Effector memory CD8-positive, alpha-beta T cell (primary cell): ENCODE results near the gene SELENOM.

Experiments used
- ATAC-seq: fragments of 150-1000 bp; cut with Tn5 transposase; replicated peaks from 2 replicates; pipeline ENCODE4 v1.10.0; 2021; ENCODE audit warnings: mild to moderate bottlenecking, moderate library complexity
- DNase-seq, 3 experiments: peaks; one replicate each; pipeline ENCODE4 v3.0.0; 2021
- H3K27ac Mint-ChIP-seq, 2 donors: one replicate each; pipeline ENCODE4 v1.8.0; 2022; ENCODE audit warnings: mild to moderate bottlenecking in 2 of 2, mixed read lengths in 2 of 2, moderate library complexity in 2 of 2
- H3K27me3 Mint-ChIP-seq, 2 donors: one replicate each; pipeline ENCODE4 v1.8.0; 2022; ENCODE audit warnings: mixed read lengths in 2 of 2
- H3K36me3 Mint-ChIP-seq: one replicate; pipeline ENCODE4 v1.8.0; 2022; ENCODE audit warnings: mild to moderate bottlenecking, moderate library complexity, mixed read lengths; ENCODE audit not compliant: insufficient read depth
- H3K4me1 Mint-ChIP-seq, 2 donors: one replicate each; pipeline ENCODE4 v1.8.0; 2022; ENCODE audit warnings: low read depth in 2 of 2, mixed read lengths in 2 of 2
- H3K4me3 Mint-ChIP-seq, 2 donors: one replicate each; pipeline ENCODE4 v1.8.0; 2022; ENCODE audit warnings: mild to moderate bottlenecking in 2 of 2, mixed read lengths in 2 of 2, moderate library complexity in 2 of 2
- H3K9me3 Mint-ChIP-seq, 2 donors: one replicate each; pipeline ENCODE4 v1.8.0; 2022; ENCODE audit warnings: mixed read lengths in 2 of 2
- total RNA-seq, 9 experiments: gene quantifications; one replicate each; lab custom pipeline; 2026; lab: John Stamatoyannopoulos, UW

The SELENOM gene
- 7.1 to 24.7 (median 10.8) reads per million in 9 experiments for total RNA-seq

GRCh38 chr22:31107178-31107893, at the start of gene SELENOM:
SELENOM (minus strand) TSS chr22:31107568; CDS start chr22:31107505, 63 bp downstream.
- Mint-ChIP-seq H3K4me1 (peaks cover 22 to 23% of the 10 kb centered on the region in 2 donors), H3K4me3 (peak within 1 kb of the TSS; percentile 92 to 96), H3K27ac (peak within 1 kb of the TSS; percentile 92 to 93), H3K36me3 (peaks cover 9% of the 10 kb centered on the region), H3K9me3 (no peaks in the 10 kb centered on the region), H3K27me3 (no peaks in the 10 kb centered on the region)
- DNase-seq: peak; percentile 77 to 80 (median 80)
- ATAC-seq: peak; percentile 88

GRCh38 chr22:31155422-31155821, 48.1 kb upstream of the SELENOM start:
- Mint-ChIP-seq H3K4me3 (no peak overlapping the region), H3K36me3 (peaks cover 7% of the 10 kb centered on the region), H3K27ac (no peak overlapping the region), H3K27me3 (peaks cover 10 to 12% of the 10 kb centered on the region in 2 donors), H3K9me3 (no peaks in the 10 kb centered on the region), H3K4me1 (peaks cover 7 to 8% of the 10 kb centered on the region in 2 donors)
- no peak for DNase-seq
- no peak for ATAC-seq

- H3K36me3 Mint-ChIP-seq: peaks cover 5% of the 10 kb centered on the region
- peaks cover 10 to 17% of the 10 kb centered on the region in 2 donors for H3K27me3 Mint-ChIP-seq
- DNase-seq (no peak), ATAC-seq (no peak)
- no peaks in the 10 kb centered on the region for H3K9me3 Mint-ChIP-seq
- peaks cover 5% of the 10 kb centered on the region in 2 donors for H3K4me1 Mint-ChIP-seq
- H3K4me3 Mint-ChIP-seq: no peak overlapping the region
- H3K27ac Mint-ChIP-seq: no peak overlapping the region
These were observed 47.6 kb upstream of the SELENOM start for GRCh38 chr22:31154975-31155374.

- Mint-ChIP-seq H3K9me3 (no peaks in the 10 kb centered on the region), H3K36me3 (no peaks in the 10 kb centered on the region), H3K4me3 (no peak overlapping the region), H3K27me3 (peaks cover 10 to 23% of the 10 kb centered on the region in 2 donors), H3K27ac (no peak overlapping the region), H3K4me1 (no peaks in the 10 kb centered on the region)
- DNase-seq (no peak), ATAC-seq (no peak)
These were observed 46.0 kb upstream of the SELENOM start for GRCh38 chr22:31153357-31153756.

- Mint-ChIP-seq H3K9me3 (peaks cover 0 to 2% of the 10 kb centered on the region in 2 donors), H3K27me3 (peaks cover 18 to 23% of the 10 kb centered on the region in 2 donors), H3K4me1 (no peaks in the 10 kb centered on the region), H3K4me3 (no peak overlapping the region), H3K27ac (no peak overlapping the region), H3K36me3 (no peaks in the 10 kb centered on the region)
- no peak for ATAC-seq
- no peak for DNase-seq
These were observed 44.5 kb upstream of the SELENOM start for GRCh38 chr22:31151872-31152271.

GRCh38 chr22:31150615-31151014, 43.2 kb upstream of the SELENOM start:
- H3K36me3 Mint-ChIP-seq: no peaks in the 10 kb centered on the region
- H3K4me3 Mint-ChIP-seq: no peak overlapping the region
- H3K27me3 Mint-ChIP-seq: peaks cover 18 to 23% of the 10 kb centered on the region in 2 donors
- DNase-seq (no peak), ATAC-seq (no peak)
- peaks cover 0 to 2% of the 10 kb centered on the region in 2 donors for H3K9me3 Mint-ChIP-seq
- H3K4me1 Mint-ChIP-seq: no peaks in the 10 kb centered on the region
- H3K27ac Mint-ChIP-seq: no peak overlapping the region

GRCh38 chr22:31148953-31149627, 41.7 kb upstream of the SELENOM start:
- H3K4me3 Mint-ChIP-seq: no peak overlapping the region

GRCh38 chr22:31148488-31148887, 41.1 kb upstream of the SELENOM start:
- no peaks in the 10 kb centered on the region for H3K36me3 Mint-ChIP-seq
- H3K27ac Mint-ChIP-seq: no peak overlapping the region
- peaks cover 0 to 2% of the 10 kb centered on the region in 2 donors for H3K9me3 Mint-ChIP-seq
- DNase-seq: no peak
- no peak for ATAC-seq
- no peak overlapping the region for H3K4me3 Mint-ChIP-seq
- no peaks in the 10 kb centered on the region for H3K4me1 Mint-ChIP-seq
- peaks cover 14 to 23% of the 10 kb centered on the region in 2 donors for H3K27me3 Mint-ChIP-seq

More at GRCh38 chr22:31148953-31149627, 41.7 kb upstream of the SELENOM start:
- H3K36me3 Mint-ChIP-seq: no peaks in the 10 kb centered on the region
- DNase-seq (no peak), ATAC-seq (peak; percentile 45)
- peaks cover 18 to 23% of the 10 kb centered on the region in 2 donors for H3K27me3 Mint-ChIP-seq
- H3K27ac Mint-ChIP-seq: no peak overlapping the region
- H3K4me1 Mint-ChIP-seq: no peaks in the 10 kb centered on the region
- peaks cover 0 to 2% of the 10 kb centered on the region in 2 donors for H3K9me3 Mint-ChIP-seq

- H3K9me3 Mint-ChIP-seq: peaks cover 0 to 2% of the 10 kb centered on the region in 2 donors
- ATAC-seq (no peak), DNase-seq (no peak)
- H3K4me1 Mint-ChIP-seq: no peaks in the 10 kb centered on the region
- H3K27ac Mint-ChIP-seq: no peak overlapping the region
- no peaks in the 10 kb centered on the region for H3K36me3 Mint-ChIP-seq
- peaks cover 10 to 30% of the 10 kb centered on the region in 2 donors for H3K27me3 Mint-ChIP-seq
- no peak overlapping the region for H3K4me3 Mint-ChIP-seq
These were observed 36.9 kb upstream of the SELENOM start for GRCh38 chr22:31144223-31144622.

GRCh38 chr22:31143537-31143936, 36.2 kb upstream of the SELENOM start:
- Mint-ChIP-seq H3K27me3 (peaks cover 10 to 37% of the 10 kb centered on the region in 2 donors), H3K27ac (no peak overlapping the region), H3K36me3 (no peaks in the 10 kb centered on the region), H3K9me3 (peaks cover 0 to 2% of the 10 kb centered on the region in 2 donors), H3K4me3 (no peak overlapping the region), H3K4me1 (no peaks in the 10 kb centered on the region)
- no peak for ATAC-seq
- no peak for DNase-seq

- Mint-ChIP-seq H3K27ac (peak overlapping the region in 1 of 2 donors; percentile 35), H3K4me1 (no peaks in the 10 kb centered on the region), H3K4me3 (no peak overlapping the region), H3K27me3 (peaks cover 10 to 39% of the 10 kb centered on the region in 2 donors), H3K36me3 (no peaks in the 10 kb centered on the region), H3K9me3 (peaks cover 0 to 2% of the 10 kb centered on the region in 2 donors)
- DNase-seq (no peak), ATAC-seq (no peak)
These were observed 35.7 kb upstream of the SELENOM start for GRCh38 chr22:31143038-31143437.

GRCh38 chr22:31142285-31142684, 34.9 kb upstream of the SELENOM start:
- H3K36me3 Mint-ChIP-seq: no peaks in the 10 kb centered on the region

GRCh38 chr22:31141551-31141950, 34.2 kb upstream of the SELENOM start:
- peaks cover 10 to 30% of the 10 kb centered on the region in 2 donors for H3K27me3 Mint-ChIP-seq
- no peak overlapping the region for H3K4me3 Mint-ChIP-seq
- no peaks in the 10 kb centered on the region for H3K9me3 Mint-ChIP-seq
- H3K27ac Mint-ChIP-seq: peak overlapping the region; percentile 8 to 54
- DNase-seq (no peak), ATAC-seq (no peak)
- H3K36me3 Mint-ChIP-seq: no peaks in the 10 kb centered on the region
- H3K4me1 Mint-ChIP-seq: no peaks in the 10 kb centered on the region

More at GRCh38 chr22:31142285-31142684, 34.9 kb upstream of the SELENOM start:
- peaks cover 10 to 33% of the 10 kb centered on the region in 2 donors for H3K27me3 Mint-ChIP-seq
- H3K4me1 Mint-ChIP-seq: no peaks in the 10 kb centered on the region
- ATAC-seq: no peak
- H3K27ac Mint-ChIP-seq: peak overlapping the region in 1 of 2 donors; percentile 35
- no peak for DNase-seq
- no peaks in the 10 kb centered on the region for H3K9me3 Mint-ChIP-seq
- H3K4me3 Mint-ChIP-seq: no peak overlapping the region
